RWPE2 (cell line): Measurements from ENCODE around the gene ABITRAM.
"Not testable (repeated sequence)": the region's sequence is repeated elsewhere in the genome, so short reads cannot be mapped to it uniquely, and the experiment has no call there.

Experiments
- ATAC-seq: fragments of 200-7000 bp; cut with Tn5 transposase; 3 replicates; pipeline ENCODE4 v1.9.1; 2021; ENCODE audit warnings: low read depth
- DNase-seq: peaks from one replicate; pipeline ENCODE4 v3.0.0-alpha.2; 2020; ENCODE audit warnings: low spot score
- H3K27ac ChIP-seq: fragments of 450-650 bp; 2 replicates; pipeline ENCODE4 v1.5.1; 2017; ENCODE audit warnings: mild to moderate bottlenecking; ENCODE audit not compliant: poor library complexity, severe bottlenecking
- H3K27me3 ChIP-seq: fragments of 250-450 bp; sonication (Bioruptor Pico); 2 replicates; pipeline ENCODE4 v1.5.1; 2021; ENCODE audit warnings: mild to moderate bottlenecking, moderate library complexity; ENCODE audit not compliant: insufficient read depth, poor library complexity, severe bottlenecking
- H3K36me3 ChIP-seq: fragments of 250-450 bp; sonication (Bioruptor Pico); 2 replicates; pipeline ENCODE4 v1.5.1; 2020; ENCODE audit warnings: low read depth, mild to moderate bottlenecking, moderate library complexity
- H3K4me1 ChIP-seq: fragments of 250-450 bp; sonication (Bioruptor Pico); 2 replicates; pipeline ENCODE4 v1.5.1; 2021; ENCODE audit warnings: mild to moderate bottlenecking, moderate library complexity; ENCODE audit not compliant: insufficient read depth, poor library complexity, severe bottlenecking
- H3K4me3 ChIP-seq: fragments of 250-450 bp; sonication (Bioruptor Pico); 2 replicates; pipeline ENCODE4 v1.5.1; 2021; ENCODE audit warnings: mild to moderate bottlenecking, moderate library complexity; ENCODE audit not compliant: severe bottlenecking
- H3K9me3 ChIP-seq: fragments of 250-450 bp; sonication (Bioruptor Pico); 2 replicates; pipeline ENCODE4 v1.5.1; 2021; ENCODE audit warnings: mild to moderate bottlenecking, moderate library complexity; ENCODE audit not compliant: severe bottlenecking
- CTCF ChIP-seq: fragments of 450-650 bp; IDR thresholded peaks from one replicate; pipeline ENCODE4 v1.5.1; 2017; ENCODE audit warnings: mild to moderate bottlenecking, moderate library complexity; ENCODE audit not compliant: poor library complexity, severe bottlenecking

Gene ABITRAM

DNA sequence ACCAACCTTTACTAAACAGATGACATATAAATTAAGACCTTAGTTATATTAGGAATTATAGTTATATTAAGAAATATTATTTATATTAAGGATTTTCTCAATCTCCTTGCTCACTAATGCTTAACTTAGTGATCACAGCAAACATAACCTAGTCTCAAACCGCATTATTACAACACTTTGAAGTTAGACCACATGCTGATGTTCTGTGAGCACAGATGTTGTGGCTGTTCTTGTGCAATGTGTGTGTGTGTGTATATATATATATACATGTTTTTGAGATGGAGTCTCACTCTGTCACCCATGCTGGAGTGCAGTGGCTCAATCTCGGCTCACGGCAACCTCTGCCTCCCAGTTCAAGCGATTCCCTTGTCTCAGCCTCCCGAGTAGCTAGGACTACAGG lies 20.8 kb upstream of the ABITRAM start:
- no peak for DNase-seq
- TF ChIP-seq CTCF = no peak
- no peak for ATAC-seq
- no peaks in the 10 kb centered on the region for H3K27me3 ChIP-seq
- no peak overlapping the region for H3K27ac ChIP-seq
- no peaks in the 10 kb centered on the region for H3K9me3 ChIP-seq
- no peak overlapping the region for H3K4me3 ChIP-seq
- H3K4me1 ChIP-seq = no peaks in the 10 kb centered on the region
- peaks cover 95% of the 10 kb centered on the region for H3K36me3 ChIP-seq

GRCh38 chr9:108919517-108919916 lies 14.7 kb upstream of the ABITRAM start:
- no peak for TF ChIP-seq CTCF
- H3K36me3 ChIP-seq = peaks cover 91% of the 10 kb centered on the region
- no peak for ATAC-seq
- H3K4me3 ChIP-seq = no peak overlapping the region
- H3K27me3 ChIP-seq = no peaks in the 10 kb centered on the region
- no peak overlapping the region for H3K27ac ChIP-seq
- no peaks in the 10 kb centered on the region for H3K4me1 ChIP-seq
- no peaks in the 10 kb centered on the region for H3K9me3 ChIP-seq
- no peak for DNase-seq

DNA sequence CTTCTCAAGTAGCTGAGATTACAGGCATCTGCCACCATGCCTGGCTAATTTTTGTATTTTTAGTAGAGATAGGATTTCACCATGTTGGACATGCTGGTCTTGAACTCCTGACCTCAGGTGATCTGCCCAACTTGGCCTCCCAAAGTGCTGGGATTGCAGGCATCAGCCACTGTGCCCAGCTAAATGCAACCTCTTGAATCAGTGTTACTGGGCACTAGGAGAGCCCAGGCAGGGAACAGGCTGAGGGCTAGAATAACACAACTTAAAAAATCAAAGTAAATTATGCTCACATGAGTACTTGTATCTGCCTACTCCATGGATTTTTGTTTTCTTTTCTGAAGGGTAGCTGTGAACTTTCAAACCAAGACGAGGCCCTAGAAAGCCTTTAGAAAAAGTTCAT lies 13.8 kb upstream of the ABITRAM start:
- not testable (repeated sequence) for ATAC-seq, H3K9me3 ChIP-seq
- H3K36me3 ChIP-seq = peaks cover 91% of the 10 kb centered on the region

GRCh38 chr9:108921200-108921599 lies 13.0 kb upstream of the ABITRAM start:
- no peak for TF ChIP-seq CTCF
- no peaks in the 10 kb centered on the region for H3K27me3 ChIP-seq
- no peak overlapping the region for H3K27ac ChIP-seq
- no peak overlapping the region for H3K4me3 ChIP-seq
- ATAC-seq = no peak
- H3K4me1 ChIP-seq = no peaks in the 10 kb centered on the region
- DNase-seq = no peak
- H3K9me3 ChIP-seq = no peaks in the 10 kb centered on the region
- peaks cover 91% of the 10 kb centered on the region for H3K36me3 ChIP-seq

More for the DNA sequence above, 13.8 kb upstream of the ABITRAM start:
- not testable (repeated sequence) for H3K4me1 ChIP-seq, H3K27ac ChIP-seq, H3K4me3 ChIP-seq, H3K27me3 ChIP-seq, DNase-seq

- no peak for DNase-seq
- Histone ChIP-seq H3K4me3 (no peak overlapping the region), H3K4me1 (no peaks in the 10 kb centered on the region), H3K9me3 (no peaks in the 10 kb centered on the region), H3K27me3 (no peaks in the 10 kb centered on the region), H3K27ac (no peak overlapping the region), H3K36me3 (peaks cover 91% of the 10 kb centered on the region)
- TF ChIP-seq CTCF = no peak
- no peak for ATAC-seq
Measured at GRCh38 chr9:108924466-108924865, 9.7 kb upstream of the ABITRAM start.

DNA sequence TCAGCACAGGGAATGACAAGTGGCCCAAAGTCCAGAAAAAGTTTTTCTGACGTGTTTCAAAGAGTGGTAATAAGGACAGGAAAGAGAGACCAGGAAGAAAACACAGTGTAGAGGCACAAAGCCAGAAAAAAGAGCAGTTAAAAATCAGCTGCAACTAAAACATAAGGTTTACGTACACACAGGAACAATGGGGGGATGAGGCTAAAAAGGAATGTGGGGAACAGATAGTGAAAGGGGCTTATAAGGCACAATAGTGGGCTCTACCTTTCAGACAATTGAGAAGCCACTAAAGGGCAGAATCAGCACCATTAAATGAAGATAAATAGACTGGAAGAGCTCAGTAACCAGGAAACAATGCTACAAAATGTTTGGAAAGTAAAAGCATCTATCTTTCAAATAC lies 5.8 kb upstream of the ABITRAM start:
- peaks cover 6% of the 10 kb centered on the region for H3K4me1 ChIP-seq
- no peaks in the 10 kb centered on the region for H3K27me3 ChIP-seq
- H3K36me3 ChIP-seq = peaks cover 68% of the 10 kb centered on the region
- no peaks in the 10 kb centered on the region for H3K9me3 ChIP-seq
- DNase-seq (no peak), ATAC-seq (no peak)
- TF ChIP-seq CTCF = no peak
- no peak overlapping the region for H3K4me3 ChIP-seq
- no peak overlapping the region for H3K27ac ChIP-seq
